D721Med (cell line): ENCODE measurements around the gene DNPEP.

Experiments
- DNase-seq: peaks from one replicate; pipeline ENCODE4 v3.0.0; 2011; ENCODE audit warnings: low spot score; ENCODE audit not compliant: insufficient read length
- FAIRE-seq: peaks from 2 replicates; lab custom pipeline; 2011; peaks lifted over from hg19 to GRCh38; lab: Jason Lieb, UNC
- TF ChIP-seq, protein P1 (sequence below): IDR thresholded peaks from 2 replicates; pipeline ENCODE4 v1.5.1; 2012; ENCODE audit warnings: mild to moderate bottlenecking, control low read depth; ENCODE audit not compliant: insufficient read depth; ENCODE audit errors: missing control alignments

The DNPEP gene

DNA sequence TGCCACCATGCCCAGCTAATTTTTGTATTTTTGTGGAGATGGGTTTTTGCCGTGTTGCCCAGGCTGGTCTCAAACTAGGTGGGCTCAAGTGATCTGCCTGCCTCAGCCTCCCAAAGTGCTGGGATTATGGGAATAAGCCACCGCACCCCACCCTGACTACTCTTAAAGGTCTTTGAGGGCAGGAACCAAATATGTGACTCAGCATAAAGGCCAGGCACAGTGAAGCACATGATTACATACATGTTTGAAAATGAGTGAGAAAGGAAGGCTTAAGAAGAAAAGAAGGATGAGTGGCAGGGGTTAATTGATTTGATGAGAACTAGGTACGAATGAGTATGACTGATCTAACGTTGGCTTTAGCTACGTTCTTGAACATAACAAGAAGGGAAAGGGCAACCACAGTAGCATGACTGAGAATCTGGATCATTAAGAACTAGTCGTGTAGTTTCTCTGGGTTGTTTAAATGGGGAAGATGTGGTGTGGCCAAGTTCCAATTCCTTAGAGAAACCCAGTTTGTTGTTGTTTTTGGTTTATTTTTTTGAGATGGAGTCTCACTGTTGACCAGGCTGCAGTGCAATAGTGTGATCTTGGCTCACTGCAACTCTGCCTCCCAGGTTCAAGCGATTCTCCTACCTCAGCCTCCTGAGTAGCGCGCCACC, 61.9 kb downstream of the DNPEP start:
- TF ChIP-seq, protein P1, sequence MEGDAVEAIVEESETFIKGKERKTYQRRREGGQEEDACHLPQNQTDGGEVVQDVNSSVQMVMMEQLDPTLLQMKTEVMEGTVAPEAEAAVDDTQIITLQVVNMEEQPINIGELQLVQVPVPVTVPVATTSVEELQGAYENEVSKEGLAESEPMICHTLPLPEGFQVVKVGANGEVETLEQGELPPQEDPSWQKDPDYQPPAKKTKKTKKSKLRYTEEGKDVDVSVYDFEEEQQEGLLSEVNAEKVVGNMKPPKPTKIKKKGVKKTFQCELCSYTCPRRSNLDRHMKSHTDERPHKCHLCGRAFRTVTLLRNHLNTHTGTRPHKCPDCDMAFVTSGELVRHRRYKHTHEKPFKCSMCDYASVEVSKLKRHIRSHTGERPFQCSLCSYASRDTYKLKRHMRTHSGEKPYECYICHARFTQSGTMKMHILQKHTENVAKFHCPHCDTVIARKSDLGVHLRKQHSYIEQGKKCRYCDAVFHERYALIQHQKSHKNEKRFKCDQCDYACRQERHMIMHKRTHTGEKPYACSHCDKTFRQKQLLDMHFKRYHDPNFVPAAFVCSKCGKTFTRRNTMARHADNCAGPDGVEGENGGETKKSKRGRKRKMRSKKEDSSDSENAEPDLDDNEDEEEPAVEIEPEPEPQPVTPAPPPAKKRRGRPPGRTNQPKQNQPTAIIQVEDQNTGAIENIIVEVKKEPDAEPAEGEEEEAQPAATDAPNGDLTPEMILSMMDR = no peak
- FAIRE-seq (no peak), DNase-seq (no peak)

DNA sequence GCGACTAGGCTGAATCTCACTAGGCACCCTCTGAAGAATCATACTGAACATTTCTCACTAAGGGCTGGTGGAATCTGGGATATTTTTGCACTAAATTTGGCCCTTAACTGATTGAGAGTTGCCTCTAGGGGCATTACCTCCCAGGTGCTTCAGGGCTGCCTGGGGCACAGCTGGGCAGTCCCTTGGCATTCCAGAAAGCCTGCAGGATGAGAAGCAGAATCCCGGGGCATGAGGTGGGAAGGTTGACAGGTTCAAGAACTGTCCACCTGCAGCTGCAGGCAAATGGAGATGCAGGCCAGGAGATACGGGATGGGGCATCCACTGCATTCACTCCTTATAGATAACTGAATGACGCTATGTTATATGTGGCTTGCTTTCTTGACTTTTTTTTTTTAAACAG, 62.6 kb downstream of the DNPEP start:
- TF ChIP-seq, protein P1 = no peak
- no peak for DNase-seq
- FAIRE-seq = no peak

DNA sequence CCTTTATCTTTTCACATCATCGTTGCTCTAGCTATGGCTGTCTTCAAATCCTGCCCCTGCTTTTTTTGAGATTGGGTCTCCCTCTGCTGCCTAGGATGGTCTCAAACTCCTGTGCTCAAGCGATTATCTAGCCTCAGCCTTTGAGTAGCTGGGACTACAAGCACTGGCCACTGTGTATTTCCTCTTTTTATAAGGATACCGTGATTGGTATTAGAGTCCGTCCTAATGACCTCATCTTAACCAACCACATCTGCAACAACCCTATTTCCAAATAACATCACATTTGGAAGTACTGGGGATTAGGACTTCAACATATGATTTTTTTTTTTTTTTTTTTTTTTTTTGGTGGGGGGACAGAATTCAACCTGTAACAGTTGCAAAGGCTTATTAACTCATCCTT, 64.3 kb downstream of the DNPEP start:
- DNase-seq = no peak
- TF ChIP-seq, protein P1 = no peak
- no peak for FAIRE-seq
